ENCODE results near the gene ARNT2. TPM values are rescaled to one million over a fixed set of nuclear protein-coding genes. Genes with fewer than 3 reads are reported as not detected.

Gene ARNT2
- total and polyA plus RNA-seq, 2 donors (not counting 1 experiment from before 2014, with no cell fraction given), result 15.5 to 61.2 TPM

DNA sequence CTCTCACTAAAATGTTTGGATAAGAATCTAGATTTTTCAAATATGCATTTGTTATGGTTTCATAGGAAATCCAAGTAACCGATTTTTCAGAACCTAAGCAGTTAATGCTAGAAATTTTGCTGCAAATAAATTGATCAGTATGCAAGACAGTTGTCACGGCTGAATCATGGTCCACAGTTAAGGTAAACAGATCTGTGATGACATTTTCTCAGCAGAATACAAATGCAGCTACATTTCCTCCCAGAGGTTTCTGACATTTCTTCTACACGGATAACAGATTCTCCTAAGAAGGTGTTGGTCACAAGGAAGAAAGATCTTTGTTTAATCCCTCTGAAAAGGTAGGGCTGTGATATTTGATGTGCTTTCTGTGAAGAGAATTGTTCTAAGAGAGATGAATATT lies 36.9 kb downstream of the ARNT2 start:
- Histone ChIP-seq H3K27ac (ENCODE audit: insufficient read depth, low read length) (no peak overlapping the region), H3K4me2 (ENCODE audit: extremely low read depth, insufficient read depth, low read length) (no peak overlapping the region), H3K4me1 (ENCODE audit: control insufficient read depth, extremely low read depth, insufficient read depth, low read length) (no peaks in the 10 kb centered on the region), H2AFZ (ENCODE audit: low read length) (no peak overlapping the region), H3K79me2 (ENCODE audit: control insufficient read depth, insufficient read depth, low read length) (no peaks in the 10 kb centered on the region), H3K9ac (ENCODE audit: insufficient read depth, low read length) (no peak overlapping the region), H3K27me3 (ENCODE audit: control insufficient read depth, insufficient read depth, low read length) (no peaks in the 10 kb centered on the region), H3K9me3 (ENCODE audit: control insufficient read depth, insufficient read depth, low read depth, low read length) (no peaks in the 10 kb centered on the region), H3K36me3 (ENCODE audit: control insufficient read depth, insufficient read depth, low read length) (no peaks in the 10 kb centered on the region), H3K4me3 (replicated peaks in 1 of 4; ENCODE audit: control extremely low read depth in 1 of 4, insufficient read depth in 1 of 4, low read depth in 3 of 4, low read length in 4 of 4) (no peak overlapping the region), H4K20me1 (ENCODE audit: control insufficient read depth, extremely low read depth, insufficient read depth, low read length) (no peaks in the 10 kb centered on the region)
- no peak for DNase-seq (ENCODE audit: low read depth in 2 of 2)
- TF ChIP-seq CTCF (conservative IDR thresholded peaks at IDR 0.05 in 1 of 2, IDR thresholded peaks at IDR 0.05 in 1 of 2; ENCODE audit: low read depth in 1 of 2, low read length in 2 of 2) (no peak), EZH2 (IDR thresholded peaks at IDR 0.05; ENCODE audit: low read length, missing control alignments) (no peak)

GRCh38 chr15:80441714-80442113 lies 37.5 kb downstream of the ARNT2 start:
- no peaks in the 10 kb centered on the region for H3K9me3 ChIP-seq (ENCODE audit: control insufficient read depth, insufficient read depth, low read depth, low read length)
- no peak overlapping the region for H3K4me2 ChIP-seq (ENCODE audit: extremely low read depth, insufficient read depth, low read length)
- DNase-seq (ENCODE audit: low read depth in 2 of 2), result no peak
- H3K9ac ChIP-seq (ENCODE audit: insufficient read depth, low read length), result no peak overlapping the region
- no peaks in the 10 kb centered on the region for H3K4me1 ChIP-seq (ENCODE audit: control insufficient read depth, extremely low read depth, insufficient read depth, low read length)
- no peaks in the 10 kb centered on the region for H4K20me1 ChIP-seq (ENCODE audit: control insufficient read depth, extremely low read depth, insufficient read depth, low read length)
- no peaks in the 10 kb centered on the region for H3K36me3 ChIP-seq (ENCODE audit: control insufficient read depth, insufficient read depth, low read length)
- H3K27me3 ChIP-seq (ENCODE audit: control insufficient read depth, insufficient read depth, low read length), result no peaks in the 10 kb centered on the region
- H3K4me3 ChIP-seq (replicated peaks in 1 of 4; ENCODE audit: control extremely low read depth in 1 of 4, insufficient read depth in 1 of 4, low read depth in 3 of 4, low read length in 4 of 4), result no peak overlapping the region
- no peaks in the 10 kb centered on the region for H3K79me2 ChIP-seq (ENCODE audit: control insufficient read depth, insufficient read depth, low read length)
- H2AFZ ChIP-seq (ENCODE audit: low read length), result no peak overlapping the region
- TF ChIP-seq CTCF (conservative IDR thresholded peaks at IDR 0.05 in 1 of 2, IDR thresholded peaks at IDR 0.05 in 1 of 2; ENCODE audit: low read depth in 1 of 2, low read length in 2 of 2) (no peak), EZH2 (IDR thresholded peaks at IDR 0.05; ENCODE audit: low read length, missing control alignments) (no peak)
- no peak overlapping the region for H3K27ac ChIP-seq (ENCODE audit: insufficient read depth, low read length)

DNA sequence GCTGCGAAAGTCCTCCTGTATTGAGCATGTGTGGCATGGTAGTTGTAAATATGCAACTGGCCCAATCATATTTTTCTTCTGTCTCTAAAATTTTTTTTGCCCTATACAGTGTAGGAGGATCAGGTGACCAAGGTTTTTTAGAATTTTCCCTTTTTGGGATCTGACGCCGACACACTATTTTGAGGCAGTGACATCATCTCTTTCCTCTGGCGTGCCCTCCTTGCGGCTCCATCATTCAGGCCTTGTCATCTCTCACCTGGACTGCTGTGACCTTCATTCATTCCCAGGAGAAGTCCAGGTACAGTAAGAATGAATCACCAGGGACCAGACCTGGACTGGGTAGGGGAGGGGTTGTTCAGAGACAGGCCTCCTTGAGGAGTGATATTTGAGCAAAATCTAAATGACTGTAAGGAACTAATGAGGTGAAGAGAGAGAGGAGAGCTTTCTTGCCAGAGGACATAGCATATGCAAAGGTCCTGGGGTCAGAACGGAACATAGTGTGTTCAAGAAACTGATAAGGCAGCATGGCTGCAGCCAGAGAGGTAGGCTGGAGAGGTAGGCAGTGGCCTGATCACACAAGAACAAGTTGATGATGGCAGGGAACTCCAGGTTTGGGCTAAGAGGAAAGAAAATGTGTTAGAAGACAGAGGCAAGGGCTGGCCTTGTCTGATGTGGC lies 38.7 kb downstream of the ARNT2 start:
- no peak overlapping the region for H3K27ac ChIP-seq (ENCODE audit: insufficient read depth, low read length)
- no peak overlapping the region for H3K4me2 ChIP-seq (ENCODE audit: extremely low read depth, insufficient read depth, low read length)
- no peaks in the 10 kb centered on the region for H3K27me3 ChIP-seq (ENCODE audit: control insufficient read depth, insufficient read depth, low read length)
- no peak for DNase-seq (ENCODE audit: low read depth in 2 of 2)
- H4K20me1 ChIP-seq (ENCODE audit: control insufficient read depth, extremely low read depth, insufficient read depth, low read length), result no peaks in the 10 kb centered on the region
- H3K4me1 ChIP-seq (ENCODE audit: control insufficient read depth, extremely low read depth, insufficient read depth, low read length), result no peaks in the 10 kb centered on the region
- no peak overlapping the region for H2AFZ ChIP-seq (ENCODE audit: low read length)
- H3K36me3 ChIP-seq (ENCODE audit: control insufficient read depth, insufficient read depth, low read length), result no peaks in the 10 kb centered on the region
- H3K9me3 ChIP-seq (ENCODE audit: control insufficient read depth, insufficient read depth, low read depth, low read length), result no peaks in the 10 kb centered on the region
- TF ChIP-seq CTCF (conservative IDR thresholded peaks at IDR 0.05 in 1 of 2, IDR thresholded peaks at IDR 0.05 in 1 of 2; ENCODE audit: low read depth in 1 of 2, low read length in 2 of 2) (no peak), EZH2 (IDR thresholded peaks at IDR 0.05; ENCODE audit: low read length, missing control alignments) (no peak)
- H3K79me2 ChIP-seq (ENCODE audit: control insufficient read depth, insufficient read depth, low read length), result no peaks in the 10 kb centered on the region
- no peak overlapping the region for H3K4me3 ChIP-seq (replicated peaks in 1 of 4; ENCODE audit: control extremely low read depth in 1 of 4, insufficient read depth in 1 of 4, low read depth in 3 of 4, low read length in 4 of 4)
- no peak overlapping the region for H3K9ac ChIP-seq (ENCODE audit: insufficient read depth, low read length)
